Fibroblast of skin of scalp (primary cell): ENCODE measurements around the gene SLC16A1.

ENCODE experiments used
- DNase-seq: peaks from one replicate; pipeline ENCODE4 v3.0.0-alpha.2; 2013

The SLC16A1 gene

DNA sequence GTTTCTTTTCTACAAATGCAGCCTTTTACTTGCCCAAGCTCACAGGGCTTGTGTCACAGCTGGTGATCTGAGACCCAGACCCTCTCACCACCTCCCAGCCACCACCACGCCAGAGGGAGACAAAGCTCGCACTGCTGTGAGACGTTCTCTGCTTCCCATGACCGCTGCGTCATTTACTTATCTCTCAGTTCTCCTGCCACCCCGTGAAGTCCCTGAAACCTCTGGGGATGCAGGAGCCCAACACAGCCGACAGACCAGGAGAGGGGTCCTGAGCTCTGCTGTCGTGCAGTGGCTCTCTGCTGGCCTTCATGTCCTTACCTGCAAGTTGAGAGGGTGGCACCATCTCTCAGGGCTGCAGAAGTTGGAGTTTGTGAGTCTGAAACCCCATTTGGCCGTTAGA is 77.7 kb downstream of the SLC16A1 start:
- no peak for DNase-seq

DNA sequence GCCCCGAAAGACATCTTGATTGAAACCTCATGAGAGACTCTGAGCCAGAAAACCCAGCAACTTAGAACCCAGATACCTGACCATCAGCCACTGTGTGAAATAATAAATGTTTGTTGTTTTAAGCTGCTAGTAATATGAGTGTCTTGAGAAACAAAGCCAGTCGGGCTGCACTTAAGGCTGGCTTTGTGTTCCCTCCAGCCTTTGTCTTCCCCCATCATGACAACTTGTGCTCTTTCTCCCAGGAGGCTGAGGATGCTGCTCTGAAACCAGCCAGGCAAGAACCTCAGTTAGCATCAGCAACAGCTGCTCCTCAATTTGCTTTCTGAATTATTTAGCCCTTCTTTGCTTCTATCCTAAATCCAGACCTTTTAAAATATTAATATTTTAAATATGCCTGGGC is 78.2 kb downstream of the SLC16A1 start:
- DNase-seq: no peak

DNA sequence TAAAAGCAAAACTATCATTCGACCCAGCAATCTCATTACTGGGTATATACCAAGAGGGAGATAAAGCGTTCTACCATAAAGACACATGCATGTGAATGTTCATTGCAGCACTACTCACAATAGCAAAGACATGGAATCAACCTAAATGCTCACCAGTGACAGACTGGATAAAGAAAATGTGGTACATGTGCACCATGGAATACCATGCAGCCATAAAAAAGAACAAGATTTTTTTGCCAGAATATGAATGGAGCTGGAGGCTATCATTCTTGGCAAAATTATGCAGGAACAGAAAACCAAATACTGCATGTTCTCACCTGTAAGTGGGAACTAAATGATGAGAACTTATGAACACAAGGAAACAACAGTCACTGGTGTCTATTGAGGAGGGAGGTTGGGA is 79.7 kb downstream of the SLC16A1 start:
- no peak for DNase-seq

DNA sequence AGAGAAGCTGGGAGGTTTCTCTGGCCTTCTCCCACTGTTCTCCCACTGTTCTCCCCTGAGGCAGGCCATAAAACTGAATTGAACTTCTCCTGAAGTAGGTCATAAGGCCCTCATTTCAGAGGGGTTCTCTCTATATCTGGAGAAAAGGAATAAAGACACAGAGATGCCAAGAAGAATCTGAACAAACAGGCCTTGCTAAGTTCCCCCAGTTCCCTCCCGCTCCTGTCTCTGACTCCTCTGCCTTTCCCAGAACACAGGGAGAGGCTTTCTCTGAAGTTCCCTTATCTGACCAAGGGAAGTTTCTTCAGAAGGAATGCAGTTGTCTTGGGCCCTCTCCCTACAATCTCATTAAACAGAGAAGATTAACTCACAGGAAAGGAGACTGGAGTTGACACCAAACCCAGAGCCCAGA is 83.4 kb downstream of the SLC16A1 start:
- DNase-seq: no peak

DNA sequence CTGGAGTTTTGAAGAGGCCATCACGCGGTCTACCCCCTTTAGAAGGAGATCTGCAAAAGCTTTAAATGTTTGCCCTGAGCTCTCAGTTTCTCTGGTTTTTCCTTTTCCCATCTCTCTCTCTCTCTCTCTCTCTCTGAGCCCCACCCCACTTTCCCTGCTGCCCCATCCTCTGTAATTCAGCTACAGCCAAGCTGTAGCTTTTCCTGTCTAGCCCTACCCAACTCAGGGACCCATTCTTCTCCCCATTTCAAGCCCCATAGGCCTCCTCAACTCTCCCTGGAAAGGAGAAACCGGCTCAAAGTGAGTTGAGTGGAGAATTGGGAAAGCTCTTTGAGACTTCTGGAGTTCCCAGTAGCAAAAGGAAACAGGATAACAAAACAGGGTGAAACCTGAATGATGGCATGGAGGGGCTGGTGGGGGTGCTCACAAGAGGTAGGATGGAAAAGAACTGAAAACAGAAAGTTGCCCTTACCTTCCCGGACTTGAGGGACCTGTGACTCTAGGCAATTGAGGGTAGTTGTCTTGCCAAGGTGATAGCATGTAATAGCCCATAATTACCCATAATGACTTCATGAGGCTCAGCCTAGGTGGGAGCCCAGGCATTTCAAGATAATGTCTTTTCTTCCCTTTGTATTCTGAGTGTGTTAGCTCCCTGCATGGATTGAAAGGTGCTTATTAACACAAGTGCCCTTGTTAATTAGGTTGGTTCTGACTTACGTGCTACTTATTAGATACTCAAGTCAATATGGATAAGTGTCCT is 84.9 kb downstream of the SLC16A1 start:
- no peak for DNase-seq

DNA sequence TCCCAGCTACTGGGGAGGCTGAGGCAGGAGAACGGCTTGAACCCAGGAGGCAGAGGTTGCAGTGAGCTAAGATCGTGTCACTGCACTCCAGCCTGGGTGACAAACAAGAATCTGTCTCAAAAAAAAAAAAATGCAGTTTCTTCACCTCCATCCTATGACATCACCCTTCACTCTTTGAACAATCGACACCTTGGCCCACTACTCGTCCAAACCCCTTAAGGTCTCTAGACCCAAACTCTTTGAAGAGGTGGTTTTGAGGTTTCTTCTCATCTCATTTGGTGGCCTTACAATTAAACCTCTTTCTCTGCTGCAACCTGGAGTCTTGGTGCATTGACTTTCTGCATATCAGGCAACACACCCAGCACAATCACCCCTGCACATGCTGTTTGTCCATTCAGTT is 86.1 kb downstream of the SLC16A1 start:
- no peak for DNase-seq

DNA sequence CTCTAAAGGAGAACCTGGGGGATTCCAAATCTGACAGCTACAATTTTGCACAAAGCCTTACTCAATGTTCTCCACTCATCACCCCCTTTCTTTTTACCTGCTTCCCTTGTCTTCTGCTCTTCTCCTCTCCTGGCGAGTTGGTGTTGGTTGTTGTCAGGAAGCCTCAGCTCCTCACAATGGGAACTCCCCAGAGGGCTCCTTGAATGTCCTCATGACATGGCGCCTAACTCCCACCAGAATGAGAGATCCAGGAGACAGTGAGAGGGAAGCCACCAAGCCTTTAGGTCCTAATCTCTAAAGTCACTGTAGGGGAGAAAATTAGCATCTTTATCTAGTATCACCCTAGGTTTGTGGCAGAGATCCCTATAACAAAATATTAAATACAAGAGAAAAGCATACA is 87.8 kb downstream of the SLC16A1 start:
- DNase-seq: no peak

DNA sequence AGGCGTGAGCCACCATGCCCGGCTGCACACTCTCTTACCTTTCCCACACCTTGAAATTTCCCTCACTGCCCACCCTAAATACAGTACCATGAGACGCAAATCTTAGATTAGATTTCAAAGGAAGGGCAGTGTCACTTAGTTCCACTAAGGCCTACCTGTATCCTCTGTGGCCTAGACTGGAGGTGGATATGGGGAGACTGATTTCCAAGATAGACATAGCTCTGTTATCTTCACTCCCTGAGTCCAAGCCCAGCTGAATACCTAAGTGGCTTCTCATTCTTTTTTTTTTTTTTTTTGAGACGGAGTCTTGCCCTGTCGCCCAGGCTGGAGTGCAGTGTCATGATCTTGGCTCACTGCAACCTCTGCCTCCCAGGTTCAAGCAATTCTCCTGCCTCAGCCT is 89.0 kb downstream of the SLC16A1 start:
- no peak for DNase-seq

DNA sequence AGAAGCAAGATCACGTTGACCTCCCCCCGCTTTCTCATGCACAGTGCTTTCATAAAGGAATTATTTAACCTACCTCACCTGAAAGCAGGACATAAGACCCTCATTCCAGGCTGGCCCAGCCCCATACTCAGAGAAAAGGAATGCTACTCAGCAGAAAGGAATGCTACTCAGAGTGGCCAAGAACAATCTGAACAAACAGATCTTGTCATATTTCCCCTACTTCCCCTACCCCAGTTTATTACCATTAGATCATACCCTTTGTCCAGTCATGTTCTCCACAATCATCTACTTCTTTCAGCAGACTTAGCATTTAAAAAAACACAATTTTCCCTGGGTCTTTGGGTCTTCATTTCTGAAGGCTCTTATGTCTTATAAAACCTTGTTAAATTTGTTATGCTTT is 89.8 kb downstream of the SLC16A1 start:
- DNase-seq: peak; percentile 63

DNA sequence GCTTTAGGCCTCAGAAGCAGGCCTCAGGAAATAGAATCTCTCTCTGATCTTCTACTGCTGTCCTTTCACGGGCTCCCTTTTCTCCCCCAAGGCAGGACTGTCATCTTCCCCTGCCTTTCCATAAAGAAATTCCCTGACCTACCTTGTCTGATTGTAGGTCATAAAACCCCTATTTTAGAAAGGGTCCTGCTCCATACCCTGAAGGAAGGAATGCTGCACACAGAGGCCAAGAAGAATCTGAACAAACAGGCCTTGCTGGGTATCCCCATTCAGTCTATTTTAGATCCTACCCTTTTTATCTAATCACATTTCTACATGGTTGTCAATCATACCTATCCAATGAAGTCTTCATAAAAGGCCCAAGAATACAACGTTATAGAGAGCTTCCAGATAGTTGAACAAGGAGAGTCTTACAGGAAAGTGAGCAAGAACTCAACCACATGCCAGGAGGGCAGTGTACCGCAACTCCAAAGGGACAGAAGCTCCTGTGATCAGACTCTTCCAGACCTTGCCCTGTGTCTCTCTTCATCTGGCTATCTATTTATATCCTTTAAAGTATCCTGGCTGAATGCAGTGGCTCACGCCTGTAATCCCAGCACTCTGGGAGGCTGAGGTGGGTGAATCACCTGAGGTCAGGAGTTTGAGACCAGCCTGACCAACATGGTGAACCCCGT is 93.1 kb downstream of the SLC16A1 start:
- DNase-seq: no peak
